Activated T-helper 9 cell treated with anti-CD3 and anti-CD28 coated beads, Interleukin-2, amount 50 U/mL, for 16 hours (primary cell): ENCODE measurements around the gene SNX27.
"Not testable (repeated sequence)": the region's sequence is repeated elsewhere in the genome, so short reads cannot be mapped to it uniquely, and the experiment has no call there.

Source experiments
- DNase-seq: peaks from one replicate; pipeline ENCODE4 v3.0.0-alpha.2; 2020; ENCODE audit warnings: low read depth

Gene SNX27

DNA sequence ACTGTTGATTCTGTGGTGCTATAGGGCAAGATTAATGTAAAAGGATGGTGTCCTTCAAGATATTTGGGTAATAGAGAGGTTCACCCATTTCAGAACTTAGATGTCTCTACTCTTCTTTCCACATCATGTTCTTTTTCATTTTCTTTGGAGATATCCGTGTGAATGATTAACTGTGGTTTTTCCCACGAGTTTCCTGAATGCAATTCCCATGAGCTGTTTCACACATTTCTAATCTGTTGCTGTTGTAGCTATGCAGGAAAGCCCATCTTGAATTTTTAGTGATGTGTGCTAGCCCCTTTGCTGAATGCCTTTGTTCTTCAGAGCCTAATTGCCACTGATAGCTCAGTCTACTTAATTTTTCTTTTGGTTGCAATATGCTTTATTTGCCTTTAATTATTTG is 27.6 kb downstream of the SNX27 start:
- DNase-seq: no peak

DNA sequence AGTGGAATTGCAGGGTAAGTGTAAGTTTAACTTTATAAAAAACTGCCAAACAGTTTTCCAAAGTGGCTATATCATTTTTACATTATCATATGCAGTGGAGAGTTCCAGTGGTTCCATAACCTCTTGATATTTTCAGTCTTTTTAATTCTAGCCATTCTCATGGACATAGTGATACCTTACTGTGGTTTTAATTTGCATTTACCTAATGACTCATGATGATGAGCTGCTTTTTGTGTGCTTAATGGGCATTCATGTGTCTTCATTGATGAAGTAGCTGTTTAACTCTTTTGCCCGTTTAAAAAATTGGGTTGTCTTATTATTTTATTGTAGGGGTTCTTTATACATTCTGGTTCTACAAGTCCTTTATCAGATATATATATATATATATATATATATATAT is 29.4 kb downstream of the SNX27 start:
- DNase-seq: no peak

DNA sequence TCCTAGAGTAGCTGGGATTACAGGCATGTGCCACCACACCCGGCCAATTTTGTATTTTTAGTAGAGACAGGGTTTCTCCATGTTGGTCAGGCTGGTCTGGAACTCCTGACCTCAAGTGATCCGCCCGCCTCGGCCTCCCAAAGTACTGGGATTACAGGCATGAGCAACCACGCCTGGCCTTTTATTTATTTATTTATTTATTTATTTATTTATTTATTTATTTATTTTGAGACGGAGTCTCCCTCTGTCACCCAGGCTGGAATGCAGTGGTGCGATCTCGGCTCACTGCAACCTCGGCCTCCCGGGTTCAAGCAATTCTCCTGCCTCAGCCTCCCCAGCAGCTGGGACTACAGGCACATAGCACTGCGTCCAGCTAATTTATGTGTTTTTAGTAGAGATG is 31.2 kb downstream of the SNX27 start:
- not testable (repeated sequence) for DNase-seq

GRCh38 chr1:151644001-151644400 is 32.2 kb downstream of the SNX27 start:
- DNase-seq: no peak

DNA sequence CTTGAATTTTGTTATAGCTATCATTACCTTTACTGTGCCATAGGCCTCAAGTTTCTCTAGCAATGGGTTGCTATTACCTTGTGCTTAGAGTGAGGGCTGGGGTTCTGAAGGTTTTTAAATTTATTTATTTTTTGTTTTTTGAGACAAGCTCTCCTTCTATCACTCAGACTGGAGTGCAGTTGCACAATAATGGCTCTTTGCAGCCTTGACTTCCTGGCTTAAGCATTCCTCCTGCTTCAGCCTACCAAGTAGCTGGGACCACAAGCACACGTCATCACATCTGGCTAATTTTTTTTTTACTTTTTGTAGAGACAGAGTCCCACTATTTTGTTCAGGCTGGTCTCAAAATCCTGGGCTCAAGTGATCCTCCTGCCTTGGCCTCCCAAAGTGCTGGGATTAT is 41.5 kb downstream of the SNX27 start:
- DNase-seq: no peak

GRCh38 chr1:151655371-151655770 is 43.5 kb downstream of the SNX27 start:
- DNase-seq: no peak

DNA sequence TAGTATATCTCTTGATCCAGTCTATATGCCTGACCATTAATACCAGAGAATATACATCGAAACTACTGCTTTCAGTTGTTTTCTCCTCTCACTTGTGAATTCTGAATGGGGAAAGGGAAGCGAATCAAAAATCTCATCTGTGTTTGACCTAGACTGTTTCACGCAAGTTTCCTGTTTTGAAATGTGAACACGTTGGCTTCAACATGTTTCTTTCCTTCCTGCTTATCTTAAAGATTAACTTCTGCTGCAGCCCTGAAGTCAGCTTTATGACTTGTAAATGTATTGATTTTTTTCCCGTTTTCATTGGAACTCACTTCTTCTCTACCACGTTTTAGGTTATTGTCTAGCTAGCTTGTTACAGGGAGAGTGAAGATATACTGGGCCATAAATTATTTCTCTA is 49.9 kb downstream of the SNX27 start:
- DNase-seq: no peak

DNA sequence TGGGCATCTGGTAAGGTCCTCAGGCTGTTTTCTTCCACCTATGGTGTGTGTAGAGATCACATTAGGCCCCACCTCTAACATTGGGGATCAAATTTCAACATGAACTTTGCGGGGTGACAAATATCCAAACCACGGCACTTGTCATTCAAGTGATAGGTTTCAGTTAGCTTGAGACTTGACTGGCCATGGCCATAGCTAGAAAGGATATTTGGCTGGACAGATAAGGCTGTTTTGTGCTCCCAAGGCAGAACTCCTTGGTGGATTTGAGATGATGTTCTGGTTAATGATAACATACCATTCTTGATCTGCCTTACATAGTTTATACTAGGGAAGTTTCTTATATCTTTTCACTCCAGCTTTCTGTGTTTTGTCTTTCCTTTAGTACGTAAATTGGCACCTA is 56.2 kb downstream of the SNX27 start:
- no peak for DNase-seq

DNA sequence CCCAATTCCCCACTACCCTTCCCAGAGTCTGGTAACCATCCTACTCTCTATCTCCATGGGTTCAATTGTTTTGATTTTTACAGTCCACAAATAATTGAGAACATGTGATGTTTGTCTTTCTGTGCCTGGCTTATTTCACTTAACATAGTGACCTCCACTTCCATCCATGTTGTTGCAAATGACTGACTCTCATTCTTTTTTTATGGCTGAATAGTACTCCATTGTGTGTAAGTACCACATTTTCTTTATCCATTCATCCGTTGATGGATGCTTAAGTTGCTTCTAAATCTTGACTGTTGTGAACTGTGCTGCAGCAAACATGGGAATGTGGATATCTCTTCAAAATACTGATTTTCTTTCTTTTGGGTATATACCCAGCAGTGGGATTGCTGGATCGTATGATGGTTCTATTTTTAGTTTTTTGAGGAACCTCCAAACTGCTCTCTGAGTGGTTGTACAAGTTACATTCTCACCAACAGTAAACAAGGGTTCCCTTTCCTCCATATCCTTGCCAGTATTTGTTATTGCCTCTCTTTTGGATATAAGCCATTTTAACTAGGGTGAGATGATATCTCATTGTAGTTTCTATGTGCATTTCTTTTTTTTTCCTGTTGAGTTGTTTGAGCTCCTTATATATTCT is 58.3 kb downstream of the SNX27 start:
- not testable (repeated sequence) for DNase-seq

- DNase-seq: no peak
These were observed 61.6 kb downstream of the SNX27 start for GRCh38 chr1:151673407-151673806.

GRCh38 chr1:151680391-151680790 is 68.5 kb downstream of the SNX27 start:
- no peak for DNase-seq

DNA sequence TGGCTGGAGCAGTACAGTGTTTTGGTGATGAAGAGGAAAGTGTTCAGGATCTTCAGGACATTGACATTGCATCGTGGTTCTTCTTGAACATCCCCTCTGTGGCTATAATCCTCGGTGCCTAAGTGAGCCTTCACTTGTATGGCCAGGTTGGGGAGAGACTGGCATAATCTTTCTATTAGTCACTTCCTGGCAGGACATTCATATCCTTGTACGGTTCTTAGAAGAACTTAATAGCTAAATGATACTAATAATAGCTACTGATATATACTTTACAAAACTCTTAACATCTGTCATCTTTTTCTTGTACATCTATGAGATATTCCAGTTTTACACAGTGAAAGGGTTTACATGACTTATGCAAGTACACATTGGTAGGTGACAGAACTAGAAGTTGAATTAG is 69.0 kb downstream of the SNX27 start:
- DNase-seq: no peak

GRCh38 chr1:151681923-151682322 is 70.1 kb downstream of the SNX27 start:
- no peak for DNase-seq

DNA sequence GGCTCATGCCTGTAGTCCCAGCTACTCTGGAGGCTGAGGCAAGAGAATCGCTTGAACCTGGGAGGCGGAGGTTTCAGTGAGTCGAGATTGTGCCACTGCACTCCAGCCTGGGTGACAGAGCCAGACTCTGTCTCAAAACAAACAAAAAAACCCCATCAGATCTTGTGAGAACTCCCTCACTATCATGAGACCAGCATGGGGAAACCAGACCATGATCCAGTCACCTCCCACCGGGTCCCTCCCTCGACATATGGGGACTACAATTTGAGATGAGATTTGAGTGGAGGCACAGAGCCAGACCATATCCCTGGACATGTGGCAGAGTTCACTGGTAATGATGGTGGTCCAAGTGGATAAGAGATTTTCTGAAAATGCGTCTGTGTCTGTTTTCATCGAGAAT is 71.1 kb downstream of the SNX27 start:
- not testable (repeated sequence) for DNase-seq

DNA sequence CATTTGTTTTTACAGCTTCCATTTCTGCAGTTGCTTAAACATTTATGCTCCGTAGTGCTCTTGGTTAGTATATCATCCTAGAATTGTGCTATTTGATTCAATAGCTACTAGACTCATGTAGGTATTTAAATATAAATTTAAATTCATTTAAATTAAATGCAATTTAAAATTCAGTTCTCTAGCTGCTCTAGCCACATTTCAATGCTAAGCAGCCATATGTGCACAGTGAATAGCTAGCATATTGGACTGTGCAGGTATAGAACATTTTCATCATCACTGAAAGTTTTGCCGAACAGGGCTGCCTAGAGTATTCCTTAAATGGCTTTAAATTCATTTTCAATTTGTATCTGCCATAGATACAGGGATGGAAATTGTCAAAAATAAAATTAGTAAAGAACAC is 72.3 kb downstream of the SNX27 start:
- no peak for DNase-seq

GRCh38 chr1:151686561-151686960 is 74.7 kb downstream of the SNX27 start:
- DNase-seq: no peak

- no peak for DNase-seq
These were observed 77.6 kb downstream of the SNX27 start for GRCh38 chr1:151689494-151689893.

DNA sequence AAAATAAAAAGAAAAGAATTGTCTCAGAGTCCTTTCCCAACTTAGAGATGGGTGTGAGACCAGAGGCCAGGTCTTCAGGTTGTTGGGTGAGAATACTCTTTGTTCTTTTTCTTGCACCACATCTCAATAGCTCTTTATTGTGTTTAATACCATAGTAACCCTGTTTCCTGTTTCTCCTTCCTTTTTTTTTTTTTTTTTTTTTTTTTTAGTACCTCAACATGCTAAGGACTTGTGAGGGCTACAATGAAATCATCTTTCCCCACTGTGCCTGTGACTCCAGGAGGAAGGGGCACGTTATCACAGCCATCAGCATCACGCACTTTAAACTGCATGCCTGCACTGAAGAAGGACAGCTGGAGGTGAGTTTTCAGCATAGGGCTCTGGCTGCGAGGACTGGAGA is 80.4 kb downstream of the SNX27 start:
- no peak for DNase-seq

DNA sequence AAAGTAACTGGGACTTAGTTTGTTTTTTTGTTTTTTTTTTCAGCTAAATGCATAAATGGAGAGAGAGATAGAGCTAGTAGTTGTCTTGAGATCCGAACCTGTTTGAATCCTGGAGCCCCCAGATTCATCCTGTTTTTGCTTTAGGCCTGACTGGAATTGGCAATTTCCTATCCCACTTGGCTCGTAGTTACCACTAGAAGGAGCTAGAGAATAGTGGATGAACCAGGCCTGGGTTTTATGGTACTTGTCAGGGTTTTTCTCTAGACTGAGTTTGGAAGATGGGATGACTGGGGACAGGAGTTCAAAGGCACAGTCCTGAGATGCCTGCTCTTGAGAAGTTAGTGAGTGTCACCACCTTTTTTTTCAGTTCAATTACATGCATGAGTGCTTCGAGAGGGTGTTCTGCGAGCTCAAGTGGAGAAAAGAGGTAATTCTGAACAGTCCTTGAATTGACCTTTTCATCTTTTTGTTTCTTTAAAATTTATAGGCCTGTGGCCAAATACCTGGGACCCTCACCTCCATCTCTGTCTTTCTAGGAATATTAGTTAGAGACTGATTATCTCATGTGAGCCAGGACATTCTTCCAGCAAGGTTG is 81.3 kb downstream of the SNX27 start:
- DNase-seq: no peak

- DNase-seq: no peak
These were observed 89.7 kb downstream of the SNX27 start for GRCh38 chr1:151701515-151701914.

- DNase-seq: no peak
These were observed 91.1 kb downstream of the SNX27 start for GRCh38 chr1:151702936-151703335.

GRCh38 chr1:151703813-151704212 is 92.0 kb downstream of the SNX27 start:
- no peak for DNase-seq

DNA sequence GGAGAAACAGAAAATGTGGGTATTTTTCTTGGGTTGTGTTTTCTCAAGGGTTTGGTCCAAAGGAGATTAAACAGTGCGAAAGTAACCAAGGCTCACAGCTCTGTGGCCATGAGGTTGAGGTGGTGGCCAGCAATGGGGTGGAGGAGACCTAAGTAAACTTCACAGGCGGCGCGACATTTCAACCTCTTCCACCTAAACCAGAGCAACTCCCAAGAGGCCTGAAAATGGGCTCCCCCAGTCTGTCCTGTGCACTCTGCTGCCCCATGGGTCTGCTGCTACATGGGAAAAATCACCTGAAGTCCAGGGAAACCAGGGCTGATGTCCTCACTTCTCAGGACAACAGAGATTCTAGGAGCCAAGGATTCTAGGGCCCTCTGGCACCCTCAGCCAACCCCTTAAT is 92.4 kb downstream of the SNX27 start:
- DNase-seq: no peak

- DNase-seq: no peak
These were observed 93.3 kb downstream of the SNX27 start for GRCh38 chr1:151705146-151705545.
